WTC11 (cell line): Measurements from ENCODE around the gene NR1D1. TPM values are rescaled to one million over a fixed set of nuclear protein-coding genes. Genes with fewer than 3 reads are reported as not detected.

Experiments
- ATF6 ChIP-seq: sonication (generic); formaldehyde crosslinking; IDR thresholded peaks from 2 replicates; pipeline ENCODE4 v1.8.1; 2023; ENCODE audit warnings: mild to moderate bottlenecking, missing genetic modification reagents
- ESRRA ChIP-seq: sonication (generic); formaldehyde crosslinking; IDR thresholded peaks from 2 replicates; pipeline ENCODE4 v1.8.1; 2022; ENCODE audit warnings: mild to moderate bottlenecking, missing genetic modification reagents, borderline replicate concordance
- FOXP1 ChIP-seq: sonication (generic); formaldehyde crosslinking; IDR thresholded peaks from 2 replicates; pipeline ENCODE4 v1.8.0; 2022; ENCODE audit warnings: missing genetic modification reagents, mild to moderate bottlenecking, moderate library complexity, borderline replicate concordance
- GABPB1 ChIP-seq: sonication (generic); formaldehyde crosslinking; IDR thresholded peaks from 2 replicates; pipeline ENCODE4 v1.8.1; 2023; ENCODE audit warnings: mild to moderate bottlenecking, missing genetic modification reagents
- HMGXB4 ChIP-seq: sonication (generic); formaldehyde crosslinking; IDR thresholded peaks from 2 replicates; pipeline ENCODE4 v1.8.1; 2023; ENCODE audit warnings: mild to moderate bottlenecking, moderate library complexity, missing genetic modification reagents
- IRF1 ChIP-seq: sonication (generic); formaldehyde crosslinking; IDR thresholded peaks from 2 replicates; pipeline ENCODE4 v1.8.0; 2023; ENCODE audit warnings: missing genetic modification reagents
- OVOL2 ChIP-seq: fragments of 250-450 bp; sonication (Bioruptor Pico); IDR thresholded peaks from 2 replicates; pipeline ENCODE4 v1.9.0; 2021; ENCODE audit warnings: mild to moderate bottlenecking, borderline replicate concordance
- PREB ChIP-seq: sonication (generic); formaldehyde crosslinking; IDR thresholded peaks from 2 replicates; pipeline ENCODE4 v1.8.1; 2022; ENCODE audit warnings: mild to moderate bottlenecking, missing genetic modification reagents, moderate library complexity, borderline replicate concordance
- SMAD4 ChIP-seq: sonication (generic); formaldehyde crosslinking; IDR thresholded peaks from 2 replicates; pipeline ENCODE4 v1.8.0; 2022; ENCODE audit warnings: mild to moderate bottlenecking, missing genetic modification reagents
- STAT6 ChIP-seq: sonication (generic); formaldehyde crosslinking; conservative IDR thresholded peaks from 2 replicates; pipeline ENCODE4 v1.8.1; 2023; ENCODE audit warnings: mild to moderate bottlenecking, low read depth, missing genetic modification reagents, moderate library complexity
- TCF7 ChIP-seq: sonication (generic); formaldehyde crosslinking; IDR thresholded peaks from 2 replicates; pipeline ENCODE4 v1.8.0; 2022; ENCODE audit warnings: mild to moderate bottlenecking, low read depth, missing genetic modification reagents, moderate library complexity
- TEAD1 ChIP-seq: sonication (generic); formaldehyde crosslinking; IDR thresholded peaks from 2 replicates; pipeline ENCODE4 v1.8.0; 2022; ENCODE audit warnings: mild to moderate bottlenecking, missing genetic modification reagents
- TP53 ChIP-seq: sonication (generic); formaldehyde crosslinking; IDR thresholded peaks from 2 replicates; pipeline ENCODE4 v1.8.1; 2023; ENCODE audit warnings: mild to moderate bottlenecking, missing genetic modification reagents
- USF2 ChIP-seq: sonication (generic); formaldehyde crosslinking; IDR thresholded peaks from 2 replicates; pipeline ENCODE4 v1.8.1; 2023; ENCODE audit warnings: mild to moderate bottlenecking, missing genetic modification reagents, moderate library complexity
- ZNF219 ChIP-seq: sonication (generic); formaldehyde crosslinking; IDR thresholded peaks from 2 replicates; pipeline ENCODE4 v1.8.0; 2023; ENCODE audit warnings: missing genetic modification reagents, mild to moderate bottlenecking, borderline replicate concordance
- ZNF281 ChIP-seq: sonication (generic); formaldehyde crosslinking; IDR thresholded peaks from 2 replicates; pipeline ENCODE4 v1.8.0; 2023; ENCODE audit warnings: mild to moderate bottlenecking, missing genetic modification reagents
- ZNF396 ChIP-seq: fragments of 250-450 bp; sonication (Bioruptor Pico); IDR thresholded peaks from 2 replicates; pipeline ENCODE4 v1.8.0; 2021; ENCODE audit warnings: mild to moderate bottlenecking, moderate library complexity, borderline replicate concordance
- ZNF423 ChIP-seq: fragments of 250-450 bp; sonication (Bioruptor Pico); IDR thresholded peaks from 2 replicates; pipeline ENCODE4 v2.1.2; 2022; ENCODE audit warnings: mild to moderate bottlenecking, moderate library complexity
- total RNA-seq: library from RNA; stranded (reverse); gene quantifications from 3 replicates; pipeline ENCODE4 v1.2.3, GENCODE V29; 2021

Gene NR1D1
- total RNA-seq, 1 experiment from 2014 or later = 5.6 TPM

- 0 out of 2 replicates have a peak, but pooled peaks have one; percentile 49 for TF ChIP-seq ZNF281 (CRISPR knock-in tag)
- no peak for TF ChIP-seq STAT6 (CRISPR knock-in tag)
- TF ChIP-seq USF2 (CRISPR knock-in tag) = no peak
- no peak for TF ChIP-seq FOXP1 (CRISPR knock-in tag)
- TF ChIP-seq TEAD1 = no peak
- 0 out of 2 replicates have a peak, but pooled peaks have one; percentile 30 for TF ChIP-seq TP53 (CRISPR knock-in tag)
- peak; percentile 53 for TF ChIP-seq HMGXB4
- TF ChIP-seq TCF7 (CRISPR knock-in tag) = no peak
- TF ChIP-seq PREB (CRISPR knock-in tag) = no peak
- TF ChIP-seq ZNF423 (CRISPR knock-in tag) = 0 out of 2 replicates have a peak, but pooled peaks have one; percentile 9
- no peak for TF ChIP-seq ATF6 (CRISPR knock-in tag)
- TF ChIP-seq ESRRA = no peak
- no peak for TF ChIP-seq ZNF396 (CRISPR knock-in tag)
- no peak for TF ChIP-seq SMAD4 (CRISPR knock-in tag)
- TF ChIP-seq OVOL2 (CRISPR knock-in tag) = no peak
- peak; percentile 19; the same call in 1 of the 2 replicates for TF ChIP-seq GABPB1
- no peak for TF ChIP-seq ZNF219 (CRISPR knock-in tag)
- TF ChIP-seq IRF1 (CRISPR knock-in tag) = no peak
- TF ChIP-seq, all 79 proteins: peak for 6
Measured at GRCh38 chr17:40121181-40122135, 21.1 kb upstream of the NR1D1 start, which contains the start of gene MSL1 (continued).
